ENCODE data around the gene IL27RA. TPM values are rescaled to one million over a fixed set of nuclear protein-coding genes. Genes with fewer than 3 reads are reported as not detected.
"Not testable (repeated sequence)": the region's sequence is repeated elsewhere in the genome, so short reads cannot be mapped to it uniquely, and the experiment has no call there.

The IL27RA gene
- total and polyA plus RNA-seq, 9 donors: 1.9 to 6.1 (median 3.9) TPM

- 73% methylated on average over 22 of the region's 24 CpGs for WGBS (ENCODE audit: insufficient coverage)
- no peaks in the 10 kb centered on the region for H3K36me3 ChIP-seq (ENCODE audit: control insufficient read depth, insufficient read depth, low read length)
- peaks cover 11% of the 10 kb centered on the region for H3K4me1 ChIP-seq (ENCODE audit: control insufficient read depth, insufficient read depth, low read length)
- H3K27ac ChIP-seq (ENCODE audit: low read length): no peak within 1 kb of the TSS
- H3K9me3 ChIP-seq (replicated peaks; ENCODE audit: control insufficient read depth, low read depth, low read length): no peaks in the 10 kb centered on the region
- DNase-seq: no peak
- H3K4me3 ChIP-seq (ENCODE audit: low read length): no peak within 1 kb of the TSS
- H3K27me3 ChIP-seq (ENCODE audit: control insufficient read depth, insufficient read depth, low read length): peaks cover 36% of the 10 kb centered on the region
These were observed 3.6 kb upstream of the IL27RA start, which contains the start of gene RLN3 for GRCh38 chr19:14027856-14028450. RLN3 (plus strand) TSS chr19:14028148; CDS start chr19:14028205, 57 bp downstream.

GRCh38 chr19:14028901-14029300 is 2.7 kb upstream of the IL27RA start:
- Histone ChIP-seq H3K27me3 (ENCODE audit: control insufficient read depth, insufficient read depth, low read length) (peaks cover 36% of the 10 kb centered on the region), H3K4me1 (ENCODE audit: control insufficient read depth, insufficient read depth, low read length) (peaks cover 11% of the 10 kb centered on the region), H3K9me3 (replicated peaks; ENCODE audit: control insufficient read depth, low read depth, low read length) (no peaks in the 10 kb centered on the region), H3K27ac (ENCODE audit: low read length) (no peak overlapping the region), H3K36me3 (ENCODE audit: control insufficient read depth, insufficient read depth, low read length) (no peaks in the 10 kb centered on the region), H3K4me3 (ENCODE audit: low read length) (no peak overlapping the region)
- no peak for DNase-seq
- 76% methylated on average over 4 of the region's 4 CpGs for WGBS (ENCODE audit: insufficient coverage)

GRCh38 chr19:14030997-14031718 is 404 bp upstream of the IL27RA start:
- Histone ChIP-seq H3K4me1 (ENCODE audit: control insufficient read depth, insufficient read depth, low read length) (peaks cover 11% of the 10 kb centered on the region), H3K27ac (ENCODE audit: low read length) (no peak overlapping the region), H3K9me3 (replicated peaks; ENCODE audit: control insufficient read depth, low read depth, low read length) (no peaks in the 10 kb centered on the region), H3K36me3 (ENCODE audit: control insufficient read depth, insufficient read depth, low read length) (no peaks in the 10 kb centered on the region), H3K4me3 (ENCODE audit: low read length) (peak overlapping the region; percentile 62), H3K27me3 (ENCODE audit: control insufficient read depth, insufficient read depth, low read length) (peaks cover 36% of the 10 kb centered on the region)
- DNase-seq: no peak
- WGBS (ENCODE audit: insufficient coverage): 24% methylated on average over 8 of the region's 20 CpGs

GRCh38 chr19:14033946-14034345 is 2.4 kb downstream of the IL27RA start:
- H3K27ac ChIP-seq (ENCODE audit: low read length): no peak overlapping the region
- peaks cover 11% of the 10 kb centered on the region for H3K4me1 ChIP-seq (ENCODE audit: control insufficient read depth, insufficient read depth, low read length)
- no peaks in the 10 kb centered on the region for H3K9me3 ChIP-seq (replicated peaks; ENCODE audit: control insufficient read depth, low read depth, low read length)
- DNase-seq: no peak
- WGBS (ENCODE audit: insufficient coverage): 83% methylated on average over 1 of the region's 2 CpGs
- peaks cover 26% of the 10 kb centered on the region for H3K27me3 ChIP-seq (ENCODE audit: control insufficient read depth, insufficient read depth, low read length)
- H3K36me3 ChIP-seq (ENCODE audit: control insufficient read depth, insufficient read depth, low read length): no peaks in the 10 kb centered on the region
- H3K4me3 ChIP-seq (ENCODE audit: low read length): no peak overlapping the region

GRCh38 chr19:14035159-14035558 is 3.6 kb downstream of the IL27RA start:
- 96% methylated on average over 4 of the region's 12 CpGs for WGBS (ENCODE audit: insufficient coverage)

GRCh38 chr19:14035706-14036105 is 4.1 kb downstream of the IL27RA start:
- Histone ChIP-seq H3K4me1 (ENCODE audit: control insufficient read depth, insufficient read depth, low read length) (peaks cover 11% of the 10 kb centered on the region), H3K36me3 (ENCODE audit: control insufficient read depth, insufficient read depth, low read length) (no peaks in the 10 kb centered on the region), H3K27me3 (ENCODE audit: control insufficient read depth, insufficient read depth, low read length) (peaks cover 20% of the 10 kb centered on the region), H3K4me3 (ENCODE audit: low read length) (no peak overlapping the region), H3K9me3 (replicated peaks; ENCODE audit: control insufficient read depth, low read depth, low read length) (no peaks in the 10 kb centered on the region), H3K27ac (ENCODE audit: low read length) (no peak overlapping the region)
- 76% methylated on average over 2 of the region's 7 CpGs for WGBS (ENCODE audit: insufficient coverage)
- DNase-seq: no peak

More at GRCh38 chr19:14035159-14035558, 3.6 kb downstream of the IL27RA start:
- not testable (repeated sequence) for H3K27ac ChIP-seq (ENCODE audit: low read length); H3K4me3 ChIP-seq (ENCODE audit: low read length); H3K36me3 ChIP-seq (ENCODE audit: control insufficient read depth, insufficient read depth, low read length); H3K9me3 ChIP-seq (replicated peaks; ENCODE audit: control insufficient read depth, low read depth, low read length); DNase-seq
- Histone ChIP-seq H3K27me3 (ENCODE audit: control insufficient read depth, insufficient read depth, low read length) (peaks cover 25% of the 10 kb centered on the region), H3K4me1 (ENCODE audit: control insufficient read depth, insufficient read depth, low read length) (peaks cover 11% of the 10 kb centered on the region)

GRCh38 chr19:14039181-14039580 is 7.6 kb downstream of the IL27RA start:
- Histone ChIP-seq H3K27ac (ENCODE audit: low read length) (no peak overlapping the region), H3K4me3 (ENCODE audit: low read length) (no peak overlapping the region), H3K36me3 (ENCODE audit: control insufficient read depth, insufficient read depth, low read length) (no peaks in the 10 kb centered on the region), H3K4me1 (ENCODE audit: control insufficient read depth, insufficient read depth, low read length) (peaks cover 8% of the 10 kb centered on the region), H3K9me3 (replicated peaks; ENCODE audit: control insufficient read depth, low read depth, low read length) (no peaks in the 10 kb centered on the region), H3K27me3 (ENCODE audit: control insufficient read depth, insufficient read depth, low read length) (no peaks in the 10 kb centered on the region)
- WGBS (ENCODE audit: insufficient coverage): 89% methylated on average over 4 of the region's 7 CpGs
- DNase-seq: no peak

- not testable (repeated sequence) for H3K36me3 ChIP-seq (ENCODE audit: control insufficient read depth, insufficient read depth, low read length); H3K9me3 ChIP-seq (replicated peaks; ENCODE audit: control insufficient read depth, low read depth, low read length)
- 80% methylated on average over 1 of the region's 19 CpGs for WGBS (ENCODE audit: insufficient coverage)
These were observed 11.4 kb downstream of the IL27RA start for GRCh38 chr19:14042659-14043608.

GRCh38 chr19:14047866-14048265 is 16.3 kb downstream of the IL27RA start:
- WGBS (ENCODE audit: insufficient coverage): 88% methylated on average over 2 of the region's 10 CpGs
- not testable (repeated sequence) for H3K27me3 ChIP-seq (ENCODE audit: control insufficient read depth, insufficient read depth, low read length); H3K36me3 ChIP-seq (ENCODE audit: control insufficient read depth, insufficient read depth, low read length); H3K9me3 ChIP-seq (replicated peaks; ENCODE audit: control insufficient read depth, low read depth, low read length); H3K4me3 ChIP-seq (ENCODE audit: low read length); DNase-seq; H3K27ac ChIP-seq (ENCODE audit: low read length); H3K4me1 ChIP-seq (ENCODE audit: control insufficient read depth, insufficient read depth, low read length)

More at GRCh38 chr19:14042659-14043608, 11.4 kb downstream of the IL27RA start:
- peak overlapping the region; percentile 72 for H3K27ac ChIP-seq (ENCODE audit: low read length)
- not testable (repeated sequence) for H3K27me3 ChIP-seq (ENCODE audit: control insufficient read depth, insufficient read depth, low read length); H3K4me3 ChIP-seq (ENCODE audit: low read length); H3K4me1 ChIP-seq (ENCODE audit: control insufficient read depth, insufficient read depth, low read length)
- peak; percentile 92 for DNase-seq

Measured in muscle of leg (tissue), 11 donors.